Bone marrow (tissue), 2 donors: Measurements from ENCODE around the gene TMEM119.

ENCODE experiments used
- DNase-seq, 2 donors: peaks; one replicate each; lab custom pipeline; 2025; lab: John Stamatoyannopoulos, UW

TMEM119 gene

DNA sequence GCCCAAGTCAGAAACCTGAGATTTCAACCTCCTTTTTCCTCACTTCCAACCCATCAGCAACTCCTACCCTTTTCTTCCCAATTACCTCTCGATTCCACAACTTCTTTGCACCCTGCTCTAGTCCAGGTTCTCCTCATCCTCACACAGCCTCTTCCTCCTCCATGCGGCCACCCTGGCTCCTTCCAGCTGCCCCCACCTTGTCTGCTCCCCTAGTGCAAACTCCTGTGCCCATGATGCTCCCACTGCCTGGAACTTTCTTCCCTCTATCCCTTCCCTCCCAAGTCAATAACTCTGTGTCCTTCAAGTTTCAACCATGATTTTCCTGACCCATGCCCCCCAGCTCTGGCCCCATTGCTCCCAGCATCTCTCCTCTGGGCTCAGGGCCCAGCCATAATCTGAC is 18.5 kb upstream of the TMEM119 start:
- DNase-seq: no peak

- DNase-seq: no peak
These were observed 18.0 kb upstream of the TMEM119 start for GRCh38 chr12:108615918-108616317.

- no peak for DNase-seq
These were observed 16.8 kb upstream of the TMEM119 start for GRCh38 chr12:108614639-108615038.

DNA sequence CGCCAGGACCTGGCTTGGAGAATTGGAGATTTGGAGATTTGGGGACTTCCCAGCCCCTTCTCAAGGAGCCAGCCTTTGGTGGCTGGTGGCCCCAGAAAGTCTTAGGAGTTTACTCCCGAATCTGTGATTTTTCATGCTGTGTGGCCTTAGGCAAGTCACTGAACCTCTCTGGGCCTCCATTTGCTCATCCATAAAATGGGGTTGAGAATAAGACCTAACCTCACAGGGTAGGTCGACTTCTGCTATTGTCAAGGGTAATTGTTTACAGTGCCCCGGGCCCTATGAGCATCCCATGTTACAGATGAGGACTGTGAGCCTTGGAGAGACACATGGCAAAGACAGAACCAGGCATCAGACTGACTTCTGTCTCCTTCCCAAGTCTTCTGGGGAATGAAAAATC is 16.2 kb upstream of the TMEM119 start:
- no peak for DNase-seq

DNA sequence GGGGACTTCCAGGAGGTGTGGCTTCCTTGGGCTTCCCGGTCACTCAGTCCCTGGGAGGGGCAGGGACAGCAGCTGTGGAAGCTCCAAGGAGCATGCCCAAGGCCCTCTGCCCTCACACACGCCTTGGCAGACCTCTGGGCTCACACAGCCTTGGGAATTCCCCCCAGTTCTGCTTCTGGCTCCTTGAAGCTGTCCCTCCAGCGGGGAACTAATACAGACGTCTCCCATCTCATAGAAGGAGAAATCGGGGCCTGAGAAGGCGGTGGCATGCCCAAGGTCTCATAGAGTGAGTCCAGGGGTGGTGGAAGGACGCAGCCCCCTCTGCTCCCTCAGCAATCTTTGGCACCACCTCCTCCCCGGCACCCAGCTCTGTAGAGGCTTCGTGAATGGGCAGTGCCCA is 15.7 kb upstream of the TMEM119 start:
- no peak for DNase-seq

- DNase-seq: no peak
These were observed 15.0 kb upstream of the TMEM119 start for GRCh38 chr12:108612788-108613282.

DNA sequence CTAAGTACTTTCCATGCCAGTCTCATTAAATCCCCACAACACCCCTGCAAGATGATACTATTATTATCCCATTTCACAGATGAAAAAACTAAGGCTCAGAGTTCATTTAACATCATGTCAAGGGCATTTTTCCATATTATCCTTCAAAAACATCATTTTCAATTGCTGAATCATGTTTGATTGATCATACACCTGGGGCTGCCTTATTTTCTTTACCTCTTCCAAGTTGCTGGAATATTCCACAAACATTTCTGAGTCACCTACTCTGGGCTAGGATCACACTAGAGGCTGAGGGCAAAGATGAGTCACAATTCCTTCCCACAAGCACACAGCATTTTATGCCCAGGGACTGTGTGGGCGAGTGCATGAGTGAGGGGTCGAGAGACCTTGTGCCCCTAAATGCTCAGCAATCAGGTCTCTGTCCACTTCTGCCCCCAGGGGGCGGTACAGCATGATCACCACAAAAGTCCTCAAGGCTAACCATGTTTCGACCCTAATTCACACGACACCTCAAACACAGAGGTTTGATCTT is 14.1 kb upstream of the TMEM119 start:
- DNase-seq: peak in 1 of 2 donors; percentile 41

DNA sequence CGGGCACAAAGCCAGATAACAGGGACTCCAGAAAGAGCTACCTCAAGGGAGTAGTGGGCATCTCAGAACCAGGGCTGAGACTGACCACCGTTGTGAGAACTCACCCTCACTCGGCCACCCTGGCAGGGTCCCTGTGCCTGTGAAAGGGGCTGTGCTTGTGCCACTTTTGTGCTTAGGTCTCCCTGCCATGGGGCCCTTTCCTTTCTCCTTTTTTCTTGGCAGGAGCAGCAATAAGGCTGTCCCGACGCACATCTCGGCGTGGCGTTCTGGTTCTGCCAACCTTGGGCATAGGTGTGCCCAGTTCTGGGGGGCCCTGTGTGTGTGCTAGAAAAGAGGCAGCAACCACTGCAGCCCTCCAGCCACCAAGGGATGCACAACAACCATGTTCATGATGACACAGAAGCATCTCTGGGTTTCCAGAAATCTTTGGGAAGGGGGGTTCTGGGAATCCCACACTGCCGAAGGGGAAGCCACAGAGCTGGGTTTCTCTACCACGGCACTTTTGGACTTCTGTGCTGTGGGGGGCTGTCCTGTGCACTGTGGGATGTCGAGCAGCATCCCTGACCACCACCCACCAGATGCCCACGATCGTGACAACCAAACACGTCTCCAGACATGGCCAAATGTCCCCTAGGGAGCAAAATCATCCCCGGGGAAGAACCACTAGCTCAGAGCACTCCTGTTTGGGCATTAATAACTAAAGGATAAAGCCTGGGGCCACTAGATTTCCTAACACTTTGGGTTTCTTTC is 13.1 kb upstream of the TMEM119 start:
- no peak for DNase-seq

GRCh38 chr12:108610336-108610815 is 12.5 kb upstream of the TMEM119 start:
- DNase-seq: no peak

- DNase-seq: no peak
These were observed 11.9 kb upstream of the TMEM119 start for GRCh38 chr12:108609537-108610335.

- no peak for DNase-seq
These were observed 10.7 kb upstream of the TMEM119 start for GRCh38 chr12:108608616-108609015.

DNA sequence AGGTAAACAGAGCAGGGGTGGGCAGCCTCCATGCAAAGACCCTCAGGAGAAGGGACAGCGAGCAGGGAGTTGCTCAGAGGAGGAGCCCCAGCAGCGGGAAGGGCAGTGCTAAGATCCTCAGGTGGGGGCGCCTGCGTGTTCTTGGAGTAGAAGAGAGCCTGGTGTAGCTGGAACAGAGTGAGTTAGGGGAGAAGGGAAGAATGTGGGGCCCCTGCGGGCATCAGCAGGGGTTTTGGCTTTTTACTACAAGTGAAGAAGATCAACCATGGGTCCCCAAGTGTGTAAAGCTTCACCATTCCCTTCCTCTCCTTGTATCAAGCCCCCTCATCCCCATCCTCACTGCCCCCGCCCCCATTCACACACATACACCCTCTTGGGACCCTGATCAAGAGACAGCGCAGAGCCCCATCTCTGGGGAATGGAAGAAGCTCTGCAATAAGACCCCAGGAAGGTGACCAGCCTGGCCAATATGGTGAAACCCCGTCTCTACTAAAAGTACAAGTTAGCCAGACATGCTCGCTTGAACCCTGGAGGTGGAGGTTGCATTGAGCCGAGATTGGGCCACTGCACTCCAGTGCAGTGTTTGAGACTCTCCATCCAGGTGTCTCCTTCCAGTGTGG is 10.2 kb upstream of the TMEM119 start:
- no peak for DNase-seq

GRCh38 chr12:108606492-108606891 is 8.6 kb upstream of the TMEM119 start:
- no peak for DNase-seq

DNA sequence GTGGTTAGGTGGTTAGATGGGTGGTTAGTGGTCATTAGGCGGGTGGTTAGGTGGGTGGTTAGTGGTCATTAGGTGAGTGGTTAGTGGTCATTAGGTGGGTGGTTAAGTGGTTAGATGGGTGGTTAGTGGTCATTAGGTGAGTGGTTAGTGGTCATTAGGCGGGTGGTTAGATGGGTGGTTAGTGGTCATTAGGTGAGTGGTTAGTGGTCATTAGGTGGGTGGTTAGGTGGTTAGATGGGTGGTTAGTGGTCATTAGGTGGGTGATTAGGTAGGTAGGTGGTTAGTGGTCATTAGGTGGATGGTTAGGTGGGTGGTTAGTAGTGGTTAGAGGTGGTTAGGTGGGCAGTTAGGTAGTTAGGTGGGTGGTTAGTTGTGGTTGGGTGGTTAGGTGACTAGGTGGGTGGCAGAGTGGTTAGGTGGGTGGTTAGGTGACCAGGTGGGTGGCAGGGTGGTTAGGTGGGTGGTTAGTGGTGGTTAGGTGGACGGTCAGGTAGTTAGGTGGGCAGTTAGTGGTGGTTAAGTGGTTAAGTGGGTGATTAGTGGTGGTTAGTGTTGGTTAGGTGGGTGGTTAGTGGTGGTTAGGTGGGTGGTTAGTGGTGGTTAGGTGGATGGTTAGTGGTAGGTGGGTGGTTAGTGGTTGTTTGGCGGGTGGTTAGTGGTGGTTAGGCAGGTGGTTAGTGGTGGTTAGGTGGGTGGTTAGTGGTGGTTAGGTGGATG is 8.0 kb upstream of the TMEM119 start:
- no peak for DNase-seq

- DNase-seq: no peak
These were observed 7.3 kb upstream of the TMEM119 start for GRCh38 chr12:108605000-108605689.

DNA sequence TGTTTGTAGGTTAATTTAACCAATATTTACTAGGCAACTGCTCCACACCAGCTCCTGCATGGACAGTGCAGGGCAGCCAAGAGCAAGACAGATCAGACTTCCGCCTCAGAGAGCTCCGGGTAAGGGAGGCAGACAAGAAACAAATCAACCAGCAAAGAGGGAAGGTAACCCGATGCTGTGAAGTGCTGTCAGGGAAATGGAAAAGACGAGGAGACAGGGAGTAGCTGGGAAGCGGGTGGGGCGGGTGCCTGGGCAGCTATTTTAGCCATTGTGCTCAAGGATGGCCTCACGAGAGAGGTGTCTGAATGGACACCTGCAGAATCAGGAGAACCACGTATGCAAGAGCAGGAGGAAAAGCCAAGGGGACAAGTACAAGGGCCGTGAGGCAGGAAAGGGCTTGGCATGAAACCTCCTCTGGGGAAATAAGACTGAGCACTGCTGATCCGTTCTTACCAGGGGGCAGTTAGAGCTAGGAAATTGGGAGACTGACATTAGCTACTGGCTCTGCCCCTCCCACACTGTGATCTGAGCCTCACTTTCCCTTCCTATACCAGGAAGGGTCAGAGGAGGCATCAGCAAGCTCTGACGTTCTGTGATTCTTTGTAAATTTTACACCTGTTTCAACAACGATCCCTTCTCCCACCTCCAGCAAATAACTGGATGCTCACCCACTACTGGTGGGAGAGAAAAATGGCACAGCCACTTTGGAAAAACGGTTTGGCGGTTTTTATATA is 6.5 kb upstream of the TMEM119 start:
- no peak for DNase-seq

- no peak for DNase-seq
These were observed 5.9 kb upstream of the TMEM119 start for GRCh38 chr12:108603743-108604142.

GRCh38 chr12:108602976-108603704 is 5.3 kb upstream of the TMEM119 start:
- no peak for DNase-seq

GRCh38 chr12:108602209-108602705 is 4.4 kb upstream of the TMEM119 start:
- no peak for DNase-seq

DNA sequence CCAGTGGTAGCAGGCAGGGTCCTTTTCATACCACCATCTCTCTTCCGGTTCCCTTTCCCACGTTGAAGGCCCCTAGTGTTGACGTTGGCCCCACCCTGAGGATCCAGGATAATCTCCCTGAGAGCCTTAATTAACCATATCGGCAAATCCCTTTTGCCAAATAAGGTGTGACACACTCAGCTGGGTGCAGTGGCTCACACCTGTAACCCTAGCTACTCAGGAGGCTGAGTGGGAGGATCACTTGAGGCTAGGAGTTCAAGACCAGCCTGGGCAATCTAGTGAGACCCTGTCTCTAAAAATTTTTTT is 2.8 kb upstream of the TMEM119 start:
- DNase-seq: no peak
